GM18858 (cell line): Measurements from ENCODE around the gene RABAC1.

ENCODE experiments used
- ATAC-seq: cut with Tn5 transposase; IDR thresholded peaks from one replicate; pipeline ENCODE4 v1.9.1; 2021; ENCODE audit not compliant: unreplicated experiment

RABAC1 gene

GRCh38 chr19:41930322-41930722, 28.8 kb downstream of the RABAC1 start:
- ATAC-seq, result no peak

GRCh38 chr19:41929536-41930071, 29.5 kb downstream of the RABAC1 start:
- no peak for ATAC-seq

- ATAC-seq, result no peak
Measured at GRCh38 chr19:41928754-41929535, 30.2 kb downstream of the RABAC1 start.

- ATAC-seq, result no peak
Measured at GRCh38 chr19:41928221-41928683, 30.9 kb downstream of the RABAC1 start, which contains the start of gene ERFL. Gene ERFL, minus strand, starts transcription at chr19:41928449. Its CDS starts 15,530 bp downstream, at chr19:41912919.

GRCh38 chr19:41927497-41928192, 31.5 kb downstream of the RABAC1 start:
- no peak for ATAC-seq

- no peak for ATAC-seq
Measured at GRCh38 chr19:41926763-41927496, 32.2 kb downstream of the RABAC1 start.

GRCh38 chr19:41926028-41926762, 32.9 kb downstream of the RABAC1 start:
- ATAC-seq, result no peak

- ATAC-seq, result no peak
Measured at GRCh38 chr19:41925208-41926003, 33.7 kb downstream of the RABAC1 start.

GRCh38 chr19:41924151-41925145, 34.7 kb downstream of the RABAC1 start:
- no peak for ATAC-seq

- no peak for ATAC-seq
Measured at GRCh38 chr19:41923045-41923788, 35.9 kb downstream of the RABAC1 start.

- no peak for ATAC-seq
Measured at GRCh38 chr19:41922585-41922984, 36.5 kb downstream of the RABAC1 start.

- no peak for ATAC-seq
Measured at GRCh38 chr19:41921577-41922576, 37.2 kb downstream of the RABAC1 start.

GRCh38 chr19:41920882-41921576, 38.1 kb downstream of the RABAC1 start:
- ATAC-seq, result no peak

GRCh38 chr19:41919948-41920712, 39.0 kb downstream of the RABAC1 start:
- ATAC-seq, result no peak

GRCh38 chr19:41918653-41919244, 40.4 kb downstream of the RABAC1 start:
- ATAC-seq, result no peak
